Ovary (tissue), 3 donors: Measurements from ENCODE around the gene RABL3.

Source experiments
- POLR2A ChIP-seq: fragments of 450-650 bp; IDR thresholded peaks from one replicate; pipeline ENCODE4 v1.6.1; 2017; ENCODE audit warnings: antibody characterized with exemption, mild to moderate bottlenecking, moderate library complexity
- TF ChIP-seq, protein P1 (sequence below), 3 donors: fragments of 450-650 bp in 2 of 3; fragments of 200-600 bp in 1 of 3; IDR thresholded peaks; one replicate each; pipeline versions ENCODE4 v1.5.1 to v1.8.0; 2016 to 2022; ENCODE audit warnings: antibody characterized with exemption in 3 of 3, mild to moderate bottlenecking in 1 of 3
- donor health status: DM: no; HTN: no; CAD: no.

DNA sequence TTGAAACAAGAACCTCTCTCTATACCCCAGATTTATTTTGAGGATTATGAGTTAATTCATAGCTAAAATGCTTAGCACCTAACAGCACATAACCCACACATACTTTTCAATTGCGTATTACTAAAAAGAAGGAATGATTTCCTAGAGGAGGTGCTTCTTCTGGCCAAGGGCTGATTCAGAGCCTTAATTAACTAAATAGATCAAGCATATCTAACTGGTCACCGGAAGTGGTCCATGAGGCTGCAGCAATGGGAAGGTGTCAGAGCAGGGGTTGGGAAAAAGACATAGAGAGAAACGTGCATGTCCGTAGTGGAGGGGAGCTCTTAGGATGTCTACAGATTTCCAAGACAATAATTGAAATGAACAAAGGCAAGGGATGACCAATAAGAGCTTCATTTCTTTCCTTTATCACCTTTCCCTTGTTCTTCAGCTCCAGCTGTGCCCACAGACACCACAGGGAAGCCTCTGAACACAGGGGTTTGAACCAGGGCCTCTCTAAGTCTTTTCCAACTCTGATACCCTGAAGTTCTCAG lies 60.7 kb downstream of the RABL3 start:
- TF ChIP-seq, protein P1, sequence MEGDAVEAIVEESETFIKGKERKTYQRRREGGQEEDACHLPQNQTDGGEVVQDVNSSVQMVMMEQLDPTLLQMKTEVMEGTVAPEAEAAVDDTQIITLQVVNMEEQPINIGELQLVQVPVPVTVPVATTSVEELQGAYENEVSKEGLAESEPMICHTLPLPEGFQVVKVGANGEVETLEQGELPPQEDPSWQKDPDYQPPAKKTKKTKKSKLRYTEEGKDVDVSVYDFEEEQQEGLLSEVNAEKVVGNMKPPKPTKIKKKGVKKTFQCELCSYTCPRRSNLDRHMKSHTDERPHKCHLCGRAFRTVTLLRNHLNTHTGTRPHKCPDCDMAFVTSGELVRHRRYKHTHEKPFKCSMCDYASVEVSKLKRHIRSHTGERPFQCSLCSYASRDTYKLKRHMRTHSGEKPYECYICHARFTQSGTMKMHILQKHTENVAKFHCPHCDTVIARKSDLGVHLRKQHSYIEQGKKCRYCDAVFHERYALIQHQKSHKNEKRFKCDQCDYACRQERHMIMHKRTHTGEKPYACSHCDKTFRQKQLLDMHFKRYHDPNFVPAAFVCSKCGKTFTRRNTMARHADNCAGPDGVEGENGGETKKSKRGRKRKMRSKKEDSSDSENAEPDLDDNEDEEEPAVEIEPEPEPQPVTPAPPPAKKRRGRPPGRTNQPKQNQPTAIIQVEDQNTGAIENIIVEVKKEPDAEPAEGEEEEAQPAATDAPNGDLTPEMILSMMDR (IDR thresholded peaks at IDR 0.05): no peak
- TF ChIP-seq POLR2A: no peak
